ENCODE results near the gene ZYG11A.

Gene ZYG11A

DNA sequence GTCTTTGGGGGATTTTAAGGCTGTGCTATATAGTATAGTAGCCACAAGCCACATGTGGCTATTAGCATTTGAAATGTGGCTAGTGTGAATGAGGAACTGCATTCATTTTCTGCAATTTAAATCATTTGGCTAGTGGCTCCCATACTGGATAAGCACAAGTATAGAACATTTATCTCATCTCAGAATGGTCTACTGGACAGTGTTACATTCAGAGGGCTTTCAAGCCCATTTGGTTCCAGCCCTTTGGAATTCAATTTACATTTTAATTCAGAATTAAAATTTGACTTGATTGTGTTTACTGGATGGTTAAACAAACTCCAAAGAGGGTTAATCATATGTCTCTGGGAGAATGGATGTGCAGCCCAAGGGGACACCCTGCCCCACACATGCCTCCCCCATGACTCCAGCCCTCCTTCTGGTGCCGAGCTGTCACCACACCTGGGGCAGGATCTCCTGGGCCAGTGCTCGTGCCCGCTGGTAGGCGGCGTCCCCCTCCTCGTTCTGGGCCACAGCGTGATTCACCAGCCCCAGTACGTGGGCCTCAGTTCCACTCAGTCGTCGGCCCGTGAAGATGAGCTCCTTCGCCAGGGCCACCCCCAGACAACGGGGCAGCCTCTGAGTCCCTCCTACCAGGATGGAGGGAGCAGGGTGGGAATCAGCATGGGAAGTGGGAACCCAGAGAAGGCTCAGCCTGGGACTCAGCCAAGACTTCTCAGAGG, 61.8 kb downstream of the ZYG11A start:
- H3K27ac Mint-ChIP-seq, result no peak overlapping the region
- no peaks in the 10 kb centered on the region for H3K9me3 Mint-ChIP-seq
- H3K4me3 Mint-ChIP-seq, result no peak overlapping the region
- peaks cover 2% of the 10 kb centered on the region for H3K4me1 Mint-ChIP-seq (ENCODE audit: low read depth)
- no peaks in the 10 kb centered on the region for H3K27me3 Mint-ChIP-seq (ENCODE audit: low read depth)
- no peaks in the 10 kb centered on the region for H3K36me3 Mint-ChIP-seq (ENCODE audit: low read depth)

DNA sequence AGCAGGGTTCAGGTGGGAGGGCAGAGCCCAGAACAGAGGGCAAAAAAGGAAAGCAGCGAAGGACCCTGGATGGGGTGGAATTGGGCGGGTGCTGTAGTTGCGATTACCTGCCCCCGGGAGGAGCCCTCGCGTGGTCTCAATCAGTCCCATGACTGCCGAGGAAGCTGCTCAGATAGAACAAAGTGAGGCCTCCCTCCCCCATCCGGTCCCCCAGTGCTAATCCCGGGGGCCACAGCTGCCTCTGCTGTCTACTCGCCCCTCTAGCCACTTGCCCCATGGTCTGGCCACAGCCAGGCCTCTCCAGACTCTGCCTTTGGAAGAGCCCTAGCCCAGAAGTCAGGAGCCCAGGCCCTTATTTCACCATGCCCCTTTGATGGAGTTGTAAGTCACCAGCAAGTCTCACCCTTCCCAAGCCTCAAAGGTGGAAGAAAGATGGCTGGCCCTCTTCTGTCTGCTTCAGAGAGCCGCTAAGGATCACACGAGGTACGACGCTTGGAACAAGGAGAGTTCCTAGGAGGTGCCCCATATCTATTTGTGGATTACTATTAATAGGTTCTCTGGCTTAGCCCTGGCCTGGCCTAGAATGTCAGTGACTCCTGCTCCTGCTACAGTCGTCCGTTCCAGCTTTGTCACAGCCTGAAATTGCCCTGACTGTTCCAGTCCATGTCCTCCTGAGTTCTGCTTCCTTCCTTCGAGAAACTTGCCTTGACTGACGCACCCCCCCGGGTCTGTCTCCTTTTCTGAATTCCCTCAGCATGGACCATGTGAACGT, 62.6 kb downstream of the ZYG11A start:
- H3K27ac Mint-ChIP-seq, result no peak overlapping the region
- H3K9me3 Mint-ChIP-seq, result no peaks in the 10 kb centered on the region
- H3K4me1 Mint-ChIP-seq (ENCODE audit: low read depth), result peaks cover 2% of the 10 kb centered on the region
- no peaks in the 10 kb centered on the region for H3K36me3 Mint-ChIP-seq (ENCODE audit: low read depth)
- no peaks in the 10 kb centered on the region for H3K27me3 Mint-ChIP-seq (ENCODE audit: low read depth)
- no peak overlapping the region for H3K4me3 Mint-ChIP-seq

DNA sequence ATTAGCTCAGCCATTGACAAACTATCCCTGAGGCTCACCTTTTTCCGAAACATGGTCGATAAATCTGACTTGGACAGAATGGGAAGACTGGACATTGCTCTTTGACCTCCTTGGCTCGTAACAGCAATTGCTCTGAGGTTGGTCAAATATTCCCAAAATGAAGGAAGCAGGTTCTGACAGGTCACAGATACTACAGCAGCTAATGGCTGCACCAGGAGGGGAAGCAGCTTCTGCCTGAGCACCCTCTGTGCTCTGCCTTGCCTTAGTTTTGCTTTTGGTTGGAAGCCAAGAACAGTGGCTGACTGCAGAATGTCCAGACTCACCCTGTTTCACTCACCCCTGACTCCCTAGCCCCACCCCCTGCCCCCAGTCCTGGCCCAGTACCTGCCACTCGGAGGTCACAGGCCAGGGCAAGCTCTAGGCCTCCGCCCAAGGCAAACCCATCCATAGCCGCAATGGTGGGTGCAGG, 63.6 kb downstream of the ZYG11A start:
- Mint-ChIP-seq H3K36me3 (ENCODE audit: low read depth) (no peaks in the 10 kb centered on the region), H3K27ac (peak overlapping the region; percentile 31), H3K4me1 (ENCODE audit: low read depth) (peaks cover 2% of the 10 kb centered on the region), H3K4me3 (no peak overlapping the region), H3K27me3 (ENCODE audit: low read depth) (no peaks in the 10 kb centered on the region), H3K9me3 (no peaks in the 10 kb centered on the region)

DNA sequence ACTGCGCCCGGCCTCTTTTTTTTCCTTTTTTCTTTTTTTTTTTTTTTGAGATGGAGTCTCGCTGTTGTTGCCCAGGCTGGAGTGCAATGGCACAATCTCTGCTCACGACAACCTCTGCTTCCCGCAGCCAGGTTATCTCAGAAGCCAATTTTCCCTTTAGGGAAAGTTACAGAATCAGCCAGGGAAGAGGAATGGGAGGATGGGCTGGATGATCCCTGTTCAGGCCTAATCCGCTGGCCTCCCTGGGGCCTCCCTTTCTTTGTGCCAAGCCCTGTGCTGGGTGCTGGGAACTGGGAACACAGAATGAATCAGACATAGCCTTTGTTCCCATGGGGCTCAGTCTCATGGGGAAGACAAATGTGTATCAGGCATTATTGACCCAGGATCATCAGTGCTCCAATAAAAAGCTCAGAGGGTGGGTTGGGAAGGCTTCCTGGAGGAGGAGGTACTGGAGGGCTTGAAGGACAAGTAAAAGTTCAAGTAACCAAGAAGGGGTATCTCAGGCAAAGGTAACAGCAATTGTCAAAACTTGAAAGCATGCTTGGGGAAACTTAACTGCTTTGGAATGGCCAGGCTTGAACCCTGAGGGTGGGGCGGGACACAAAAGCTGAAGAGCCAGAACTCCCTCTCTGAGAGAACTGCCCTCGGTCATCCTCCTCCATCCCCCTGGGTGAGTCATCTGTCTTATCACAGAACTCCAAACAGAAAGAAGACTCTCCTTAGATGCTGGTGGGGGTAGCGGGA, 64.7 kb downstream of the ZYG11A start:
- H3K36me3 Mint-ChIP-seq (ENCODE audit: low read depth), result no peaks in the 10 kb centered on the region
- no peaks in the 10 kb centered on the region for H3K27me3 Mint-ChIP-seq (ENCODE audit: low read depth)

DNA sequence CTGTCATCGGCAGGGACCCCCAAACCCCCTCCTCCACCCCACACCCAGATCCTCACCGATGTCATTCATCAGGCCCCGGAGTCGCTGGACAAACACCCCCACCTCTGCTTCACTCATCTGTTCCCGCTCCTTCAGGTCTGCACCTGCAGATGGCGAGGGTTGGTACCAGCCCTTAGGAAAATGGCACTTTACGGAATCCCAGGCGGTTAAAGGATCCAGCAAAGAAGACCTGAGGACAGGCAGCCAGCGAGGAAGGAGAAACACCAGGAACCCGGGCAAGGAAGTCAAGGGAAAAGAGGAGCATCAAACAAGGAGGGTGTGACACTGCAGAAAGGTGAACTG, 65.2 kb downstream of the ZYG11A start:
- Mint-ChIP-seq H3K9me3 (no peaks in the 10 kb centered on the region), H3K4me3 (no peak overlapping the region), H3K36me3 (ENCODE audit: low read depth) (no peaks in the 10 kb centered on the region)

More for the DNA sequence above, 64.7 kb downstream of the ZYG11A start:
- Mint-ChIP-seq H3K4me1 (ENCODE audit: low read depth) (peaks cover 2% of the 10 kb centered on the region), H3K9me3 (no peaks in the 10 kb centered on the region), H3K4me3 (no peak overlapping the region), H3K27ac (no peak overlapping the region)

DNA sequence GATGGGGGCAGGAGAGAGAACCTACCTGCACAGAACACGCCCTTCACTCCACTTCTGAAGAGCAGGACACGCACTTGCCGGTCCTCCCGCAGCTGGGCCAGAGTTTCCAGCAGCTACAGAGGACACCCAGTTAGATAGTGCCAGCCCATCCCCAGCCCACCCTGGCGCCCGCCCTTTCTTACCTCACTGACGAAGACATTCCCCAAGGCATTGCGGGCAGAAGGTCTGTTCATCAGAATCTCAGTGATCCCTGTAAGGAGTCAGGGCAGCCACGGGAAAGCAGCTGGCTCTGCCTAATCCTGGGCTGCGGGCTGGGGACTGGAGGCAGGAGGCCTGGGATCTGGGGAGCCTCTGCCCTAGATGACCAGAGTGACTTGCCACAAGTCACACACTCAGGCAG, 69.0 kb downstream of the ZYG11A start:
- Mint-ChIP-seq H3K4me3 (no peak overlapping the region), H3K27me3 (ENCODE audit: low read depth) (no peaks in the 10 kb centered on the region), H3K4me1 (ENCODE audit: low read depth) (no peaks in the 10 kb centered on the region), H3K27ac (no peak overlapping the region), H3K36me3 (ENCODE audit: low read depth) (peaks cover 2% of the 10 kb centered on the region), H3K9me3 (no peaks in the 10 kb centered on the region)

More for the DNA sequence above, 65.2 kb downstream of the ZYG11A start:
- Mint-ChIP-seq H3K4me1 (ENCODE audit: low read depth) (peaks cover 2% of the 10 kb centered on the region), H3K27me3 (ENCODE audit: low read depth) (no peaks in the 10 kb centered on the region), H3K27ac (no peak overlapping the region)

DNA sequence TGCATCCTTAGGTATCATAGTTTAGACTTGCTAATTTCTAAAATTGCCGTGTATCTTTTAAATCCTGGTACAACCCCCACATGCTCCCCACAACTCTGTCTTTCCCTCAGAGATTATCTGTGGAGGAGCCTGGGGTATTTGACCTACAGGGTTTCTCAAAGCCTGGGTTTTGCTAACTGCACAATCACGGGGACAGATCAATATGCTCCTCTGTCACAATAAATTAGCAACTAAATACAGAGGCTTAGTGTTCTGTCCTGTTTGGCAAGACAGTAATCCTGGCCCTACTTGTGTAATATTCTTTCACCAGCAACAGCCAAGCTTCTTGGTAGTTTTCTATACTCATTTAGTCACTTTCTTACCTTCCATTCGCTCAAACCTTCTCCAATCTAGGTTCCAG, 70.5 kb downstream of the ZYG11A start:
- peaks cover 1% of the 10 kb centered on the region for H3K4me1 Mint-ChIP-seq (ENCODE audit: low read depth)
- H3K4me3 Mint-ChIP-seq, result no peak overlapping the region
- no peaks in the 10 kb centered on the region for H3K9me3 Mint-ChIP-seq

DNA sequence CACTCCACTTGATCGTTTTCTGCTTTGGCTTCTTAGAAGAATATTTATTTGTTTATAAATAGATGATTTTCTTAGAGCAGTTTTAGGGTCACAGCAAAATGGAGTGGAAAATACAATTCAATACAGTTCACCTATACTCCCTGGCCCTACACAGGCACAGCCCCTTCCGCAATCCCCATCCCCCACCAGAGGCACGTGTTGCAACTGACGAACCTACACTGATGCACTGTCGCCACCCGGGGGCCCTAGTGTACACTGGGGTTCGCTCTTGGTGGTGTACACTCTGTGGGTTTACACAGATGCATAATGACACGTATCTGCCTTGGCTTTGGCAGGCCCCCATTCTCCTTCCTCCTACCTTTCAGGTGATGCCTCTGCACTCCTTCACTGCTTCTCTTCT, 71.0 kb downstream of the ZYG11A start:
- no peak overlapping the region for H3K4me3 Mint-ChIP-seq
- no peaks in the 10 kb centered on the region for H3K9me3 Mint-ChIP-seq
- H3K4me1 Mint-ChIP-seq (ENCODE audit: low read depth), result peaks cover 1% of the 10 kb centered on the region
- H3K27me3 Mint-ChIP-seq (ENCODE audit: low read depth), result no peaks in the 10 kb centered on the region
- peaks cover 2% of the 10 kb centered on the region for H3K36me3 Mint-ChIP-seq (ENCODE audit: low read depth)
- no peak overlapping the region for H3K27ac Mint-ChIP-seq

More for the DNA sequence above, 70.5 kb downstream of the ZYG11A start:
- no peak overlapping the region for H3K27ac Mint-ChIP-seq
- H3K36me3 Mint-ChIP-seq (ENCODE audit: low read depth), result peaks cover 2% of the 10 kb centered on the region
- H3K27me3 Mint-ChIP-seq (ENCODE audit: low read depth), result no peaks in the 10 kb centered on the region

DNA sequence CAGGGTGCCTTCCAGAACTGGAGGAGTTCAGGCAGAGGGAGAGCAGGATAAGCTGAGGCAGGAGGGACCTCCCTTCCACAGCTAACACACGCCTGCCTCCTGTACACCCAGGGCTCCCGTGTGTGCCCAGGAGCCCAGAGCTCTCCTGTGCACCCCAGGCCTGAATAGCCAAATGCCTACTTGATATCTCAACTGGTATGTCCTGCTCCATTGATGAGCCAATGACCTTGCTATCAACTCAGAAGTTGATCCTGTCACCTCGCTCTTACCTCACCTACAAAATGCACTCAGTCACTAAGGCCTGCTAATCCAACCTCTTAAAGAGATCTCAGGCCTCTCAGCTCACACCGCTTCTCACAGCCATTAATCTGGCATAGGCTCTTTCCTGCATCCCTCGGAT, 71.9 kb downstream of the ZYG11A start:
- Mint-ChIP-seq H3K27ac (no peak overlapping the region), H3K9me3 (no peaks in the 10 kb centered on the region), H3K4me1 (ENCODE audit: low read depth) (peaks cover 6% of the 10 kb centered on the region), H3K4me3 (no peak overlapping the region), H3K36me3 (ENCODE audit: low read depth) (peaks cover 2% of the 10 kb centered on the region), H3K27me3 (ENCODE audit: low read depth) (no peaks in the 10 kb centered on the region)

DNA sequence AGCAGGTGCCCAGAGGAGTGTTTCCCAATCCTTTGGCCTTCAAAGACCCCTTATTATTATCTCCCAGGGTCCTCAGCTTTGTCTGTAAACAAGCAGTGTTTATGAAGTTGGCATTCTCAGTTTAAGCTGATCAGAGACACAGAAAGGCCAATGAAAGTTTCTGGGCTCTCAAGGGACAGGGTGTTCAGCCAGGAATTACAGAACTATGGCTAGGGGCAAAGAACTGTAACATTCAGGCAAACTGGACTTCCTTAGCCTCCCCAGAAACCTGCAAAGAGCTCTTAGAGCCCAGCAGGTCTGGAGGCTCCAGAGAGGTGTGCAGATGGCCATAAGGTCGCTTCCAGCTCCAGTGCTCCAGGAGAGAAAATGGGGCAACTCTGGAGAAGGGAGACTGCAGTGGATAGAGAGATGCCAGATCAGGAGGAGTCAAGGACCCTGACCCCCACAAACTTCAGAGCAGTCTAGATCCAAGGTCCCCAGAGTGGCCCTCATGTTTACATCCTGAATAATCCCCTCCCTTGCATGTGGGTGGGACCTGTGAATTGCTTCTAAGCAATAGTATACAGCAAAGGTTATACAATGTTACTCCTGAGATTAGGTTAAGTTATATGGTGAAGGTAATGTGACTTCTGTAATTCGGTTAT, 72.8 kb downstream of the ZYG11A start:
- H3K27ac Mint-ChIP-seq, result no peak overlapping the region
- H3K4me3 Mint-ChIP-seq, result no peak overlapping the region
- H3K36me3 Mint-ChIP-seq (ENCODE audit: low read depth), result peaks cover 2% of the 10 kb centered on the region
- peaks cover 13% of the 10 kb centered on the region for H3K4me1 Mint-ChIP-seq (ENCODE audit: low read depth)
- H3K27me3 Mint-ChIP-seq (ENCODE audit: low read depth), result no peaks in the 10 kb centered on the region
- H3K9me3 Mint-ChIP-seq, result no peaks in the 10 kb centered on the region

DNA sequence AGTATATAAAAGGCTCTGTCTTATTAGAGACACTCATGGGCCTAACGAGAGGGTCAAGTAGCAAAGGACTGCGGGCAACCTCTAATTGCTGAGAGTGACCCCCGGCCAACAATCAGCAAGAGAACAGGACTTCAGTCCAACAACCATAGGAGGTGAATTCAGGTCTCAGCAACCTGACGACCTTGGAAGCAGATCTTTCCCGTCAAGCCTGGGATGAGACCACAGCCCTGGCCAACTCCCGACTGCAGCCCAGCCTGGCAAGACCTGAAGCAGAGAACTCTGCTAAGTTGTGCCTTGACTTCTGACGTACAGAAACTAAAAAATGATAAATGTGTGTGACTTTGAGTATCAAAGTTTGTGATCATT, 73.3 kb downstream of the ZYG11A start:
- no peak overlapping the region for H3K27ac Mint-ChIP-seq
- H3K4me3 Mint-ChIP-seq, result no peak overlapping the region
- peaks cover 15% of the 10 kb centered on the region for H3K4me1 Mint-ChIP-seq (ENCODE audit: low read depth)
- peaks cover 2% of the 10 kb centered on the region for H3K36me3 Mint-ChIP-seq (ENCODE audit: low read depth)
- H3K9me3 Mint-ChIP-seq, result no peaks in the 10 kb centered on the region
- H3K27me3 Mint-ChIP-seq (ENCODE audit: low read depth), result no peaks in the 10 kb centered on the region

DNA sequence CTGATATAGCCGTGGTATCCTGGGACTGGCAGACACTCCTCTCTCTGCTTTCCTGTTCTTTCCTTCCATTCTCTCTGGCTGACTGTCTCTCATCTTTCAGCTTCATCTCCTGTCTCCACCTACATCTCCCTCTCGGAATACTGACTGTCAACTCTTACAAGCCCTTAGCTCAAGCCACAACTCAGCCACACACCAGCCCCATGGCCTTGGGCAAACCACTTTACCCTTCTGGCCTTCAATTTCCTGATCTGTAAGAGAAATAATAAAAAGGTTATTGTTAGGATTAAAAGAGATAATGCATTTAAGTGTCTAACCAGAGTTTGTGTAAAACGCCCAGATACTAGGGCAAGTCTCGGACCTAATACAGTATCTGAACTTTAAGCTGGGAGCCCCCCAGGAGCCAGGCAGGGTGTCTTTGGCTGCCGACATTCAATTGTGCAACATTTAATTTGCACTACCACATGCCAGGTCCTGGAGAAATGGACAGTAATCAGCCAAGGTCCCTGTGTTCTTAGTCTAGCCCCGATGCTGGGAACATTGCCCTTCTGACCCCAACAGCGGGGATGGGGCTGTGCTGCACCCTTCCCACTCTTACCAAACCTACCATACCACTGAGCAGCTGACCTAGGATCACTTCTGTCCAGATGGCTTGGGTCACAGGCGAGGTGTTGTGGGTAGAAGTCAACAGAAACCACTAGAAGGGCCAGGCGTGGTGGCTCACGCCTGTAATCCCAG, 73.8 kb downstream of the ZYG11A start:
- Mint-ChIP-seq H3K27ac (no peak overlapping the region), H3K9me3 (no peaks in the 10 kb centered on the region), H3K36me3 (ENCODE audit: low read depth) (peaks cover 2% of the 10 kb centered on the region), H3K4me3 (no peak overlapping the region), H3K27me3 (ENCODE audit: low read depth) (no peaks in the 10 kb centered on the region), H3K4me1 (ENCODE audit: low read depth) (peaks cover 15% of the 10 kb centered on the region)

DNA sequence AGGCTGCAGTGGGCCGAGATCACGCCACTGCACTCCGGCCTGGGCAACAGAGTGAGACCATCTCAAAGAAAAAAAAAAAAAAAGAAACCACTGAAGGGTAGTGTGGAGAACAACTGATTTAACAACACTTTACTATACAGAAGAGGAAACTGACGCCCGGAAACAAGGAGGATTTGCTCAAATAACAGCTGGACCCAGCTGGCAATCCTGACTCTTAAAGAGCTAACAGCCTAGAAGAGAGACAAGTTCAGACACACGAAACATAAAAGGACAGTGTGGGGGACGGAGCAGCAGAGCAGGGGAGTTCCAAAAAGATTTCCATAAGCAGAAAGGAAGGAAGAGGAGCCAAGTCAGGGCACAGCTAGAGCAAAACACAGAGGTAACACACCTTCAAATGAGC, 74.6 kb downstream of the ZYG11A start:
- Mint-ChIP-seq H3K4me1 (ENCODE audit: low read depth) (peaks cover 19% of the 10 kb centered on the region), H3K9me3 (no peaks in the 10 kb centered on the region), H3K27me3 (ENCODE audit: low read depth) (no peaks in the 10 kb centered on the region), H3K4me3 (no peak overlapping the region), H3K36me3 (ENCODE audit: low read depth) (peaks cover 2% of the 10 kb centered on the region), H3K27ac (no peak overlapping the region)

DNA sequence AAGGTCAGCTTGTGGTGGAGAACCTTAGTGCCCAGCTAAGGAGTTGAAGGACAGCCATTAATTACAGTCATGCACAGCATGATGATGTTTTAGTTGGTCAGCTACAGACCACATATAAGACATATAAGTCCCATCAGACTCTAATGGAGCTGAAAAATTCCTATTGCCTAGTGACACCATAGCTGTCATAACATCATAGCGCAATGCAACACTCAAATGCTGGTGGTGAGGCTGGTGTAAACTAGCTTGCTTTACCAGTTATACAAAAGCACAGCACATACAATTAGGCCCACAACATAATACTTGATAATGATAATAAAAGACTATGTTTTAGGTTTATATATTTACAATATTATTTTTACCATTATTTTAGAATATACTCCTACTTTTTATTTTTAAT, 75.0 kb downstream of the ZYG11A start:
- Mint-ChIP-seq H3K9me3 (no peaks in the 10 kb centered on the region), H3K36me3 (ENCODE audit: low read depth) (peaks cover 2% of the 10 kb centered on the region), H3K27me3 (ENCODE audit: low read depth) (no peaks in the 10 kb centered on the region), H3K4me1 (ENCODE audit: low read depth) (peaks cover 21% of the 10 kb centered on the region), H3K27ac (no peak overlapping the region), H3K4me3 (no peak overlapping the region)

Measured in T-helper 1 cell treated with Interleukin-12 subunit alpha and Interleukin-12 subunit beta and Interleukin-4 antibody, amounts not matched to agents 30 μg/mL and 1 μg/mL, for 36 hours (primary cell).